Measurements from ENCODE around the gene UBL3. TPM values are rescaled to one million over a fixed set of nuclear protein-coding genes. Genes with fewer than 3 reads are reported as not detected.

UBL3 gene
- total and polyA plus RNA-seq, 2 of the 8 experiments (the other 6 are each of a cell fraction or from before 2014, with no cell fraction given): 5.3 to 16.1 TPM

- Histone ChIP-seq H2BK12ac (ENCODE audit: low read depth, low read length) (no peak overlapping the region), H3K9me3 (ENCODE audit: insufficient read depth in 2 of 2, low read depth in 1 of 2, low read length in 1 of 2) (no peaks in the 10 kb centered on the region), H3K36me3 (ENCODE audit: control insufficient read depth in 2 of 4, insufficient read depth in 4 of 4, low read length in 3 of 4) (no peaks in the 10 kb centered on the region), H2BK20ac (ENCODE audit: low read length) (no peak overlapping the region), H4K91ac (replicated peaks; ENCODE audit: insufficient read length, low read length) (no peak overlapping the region), H3K18ac (ENCODE audit: extremely low read depth, low read length) (no peak overlapping the region), H2BK5ac (ENCODE audit: low read depth, low read length) (no peak overlapping the region), H3K56ac (replicated peaks; ENCODE audit: insufficient read length, low read depth, low read length) (no peak overlapping the region), H4K8ac (ENCODE audit: extremely low read depth, insufficient read depth, low read length) (no peak overlapping the region), H3K4me1 (replicated peaks in 1 of 4; ENCODE audit: control insufficient read depth in 3 of 4, insufficient read depth in 4 of 4, low read length in 3 of 4) (no peaks in the 10 kb centered on the region), H4K20me1 (replicated peaks in 1 of 2; ENCODE audit: control insufficient read depth in 1 of 2, insufficient read depth in 2 of 2, low read length in 2 of 2) (no peaks in the 10 kb centered on the region), H4K5ac (ENCODE audit: insufficient read length, low read depth, low read length) (no peak overlapping the region), H3K79me2 (ENCODE audit: control insufficient read depth in 1 of 2, insufficient read depth in 2 of 2, low read length in 2 of 2) (no peaks in the 10 kb centered on the region), H3K14ac (ENCODE audit: insufficient read length) (no peak overlapping the region), H3K4me3 (ENCODE audit: extremely low read depth in 1 of 4, insufficient read depth in 2 of 4, low read depth in 3 of 4, low read length in 4 of 4) (no peak overlapping the region), H3K23me2 (ENCODE audit: low read depth, low read length) (no peaks in the 10 kb centered on the region), H3K9ac (replicated peaks in 1 of 4; ENCODE audit: extremely low read depth in 1 of 4, low read depth in 3 of 4, low read length in 3 of 4) (no peak overlapping the region), H3K27me3 (replicated peaks in 1 of 4; ENCODE audit: control insufficient read depth in 3 of 4, extremely low read depth in 1 of 4, insufficient read depth in 3 of 4, low read length in 3 of 4) (no peaks in the 10 kb centered on the region), H3K27ac (ENCODE audit: low read depth, low read length) (no peak overlapping the region), H3K4me2 (ENCODE audit: insufficient read depth in 1 of 2, low read depth in 2 of 2, low read length in 2 of 2) (no peak overlapping the region), H2AFZ (ENCODE audit: low read length) (no peak overlapping the region), H3K79me1 (ENCODE audit: low read depth, low read length) (no peaks in the 10 kb centered on the region), H3K4ac (replicated peaks; ENCODE audit: insufficient read length, low read depth, low read length) (no peak overlapping the region), H2BK120ac (replicated peaks; ENCODE audit: low read depth, low read length) (no peak overlapping the region), H2AK5ac (ENCODE audit: low read depth, low read length) (no peak overlapping the region), H3K23ac (ENCODE audit: insufficient read length) (no peak overlapping the region), H2BK15ac (ENCODE audit: low read length) (no peak overlapping the region)
- POLR2A ChIA-PET (ENCODE audit: partially characterized antibody): no interaction called here
- CTCF ChIA-PET (ENCODE audit: partially characterized antibody): interaction anchor here (0.7 to 1.9 kb wide), 2 partner anchors 10 to 16 kb away, joined by 3 to 12 read pairs; no protein-coding TSS in a partner anchor
- FAIRE-seq (no peak), DNase-seq (ENCODE audit: low read depth in 1 of 2, low spot score in 2 of 2) (no peak)
- TF ChIP-seq ZNF274 (IDR thresholded peaks at IDR 0.05; ENCODE audit: borderline replicate concordance, extremely low read depth, low read length) (no peak), TEAD4 (IDR thresholded peaks at IDR 0.05; ENCODE audit: low read depth, low read length) (no peak), CTBP2 (IDR thresholded peaks at IDR 0.05; ENCODE audit: borderline replicate concordance, insufficient read depth, insufficient read length, low read length) (no peak), E2F6 (IDR thresholded peaks at IDR 0.05) (no peak)
- 87% methylated on average over 6 of the region's 6 CpGs; no CpG with 5 or more reads in 1 of the 2 experiments for WGBS, 2 experiments (ENCODE audit: extremely low coverage in 1 of 2, insufficient coverage in 1 of 2, insufficient read length in 1 of 2, insufficient replicate concordance in 2 of 2, low coverage in 1 of 2, low lambda C conversion rate in 2 of 2, missing lambda C conversion rate in 1 of 2)
Observed at GRCh38 chr13:29746148-29746677, 104.2 kb downstream of the UBL3 start.
